Activated naive CD8-positive, alpha-beta T cell treated with anti-CD3 and anti-CD28 coated beads for 36 hours (primary cell): ENCODE measurements around the gene STOM. TPM values are rescaled to one million over a fixed set of nuclear protein-coding genes. Genes with fewer than 3 reads are reported as not detected.
A peak's percentile ranks its signal among the peaks of the same experiment; 100 is the strongest.

ENCODE experiments used
- DNase-seq: peaks from one replicate; pipeline ENCODE4 v3.0.0; 2021
- H3K27ac Mint-ChIP-seq: one replicate; pipeline ENCODE4 v1.8.0; 2022; ENCODE audit warnings: mild to moderate bottlenecking, moderate library complexity, mixed read lengths
- H3K27me3 Mint-ChIP-seq: one replicate; pipeline ENCODE4 v1.8.0; 2022; ENCODE audit warnings: mild to moderate bottlenecking, mixed read lengths
- H3K36me3 Mint-ChIP-seq: one replicate; pipeline ENCODE4 v1.8.0; 2021; ENCODE audit warnings: mild to moderate bottlenecking, mixed read lengths
- H3K4me1 Mint-ChIP-seq: one replicate; pipeline ENCODE4 v1.8.0; 2021; ENCODE audit warnings: mixed read lengths
- H3K4me3 Mint-ChIP-seq: one replicate; pipeline ENCODE4 v1.8.0; 2022; ENCODE audit warnings: mild to moderate bottlenecking, moderate library complexity, mixed read lengths
- H3K9me3 Mint-ChIP-seq: one replicate; pipeline ENCODE4 v1.8.0; 2022; ENCODE audit warnings: mixed read lengths
- total RNA-seq, 2 experiments: library from RNA; stranded (reverse); gene quantifications; one replicate each; pipeline ENCODE4 v1.2.3, GENCODE V29; 2021

The STOM gene
- total RNA-seq, 2 experiments from 2014 or later: 36.0 to 36.3 TPM

DNA sequence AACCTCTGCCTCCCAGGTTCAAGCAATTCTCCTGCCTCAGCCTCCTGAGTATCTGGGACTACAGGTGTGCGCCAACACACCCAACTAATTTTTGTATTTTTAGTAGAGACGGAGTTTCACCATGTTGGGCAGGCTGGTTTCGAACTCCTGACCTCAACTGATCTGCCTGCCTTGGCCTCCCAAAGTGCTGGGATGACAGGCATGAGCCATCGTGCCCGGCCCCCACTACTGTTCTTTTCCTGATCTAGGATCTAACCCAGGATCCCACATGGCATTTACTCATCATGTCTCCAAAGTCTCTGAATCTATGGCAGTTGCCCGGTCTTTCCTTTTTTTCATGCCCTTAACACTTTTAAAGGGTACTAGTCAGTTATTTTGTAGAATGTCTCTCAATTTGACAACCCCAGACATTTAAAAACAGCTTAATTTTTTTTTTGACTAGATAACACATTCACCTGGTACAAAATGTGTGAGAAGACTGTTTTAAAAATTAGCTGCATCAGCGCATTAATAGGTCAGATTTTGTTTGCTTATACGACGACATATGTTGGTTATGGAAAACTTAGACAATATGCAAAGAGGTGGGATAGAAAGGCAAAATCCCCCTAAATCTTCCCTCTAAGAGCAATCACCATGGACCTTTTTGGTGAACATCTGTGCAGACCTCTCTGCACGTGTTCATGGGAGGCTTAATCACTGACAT lies 46.5 kb downstream of the STOM start:
- Mint-ChIP-seq H3K4me3 (no peak overlapping the region), H3K4me1 (peaks cover 8% of the 10 kb centered on the region), H3K9me3 (no peaks in the 10 kb centered on the region), H3K36me3 (no peaks in the 10 kb centered on the region), H3K27me3 (no peaks in the 10 kb centered on the region), H3K27ac (no peak overlapping the region)
- DNase-seq: no peak

DNA sequence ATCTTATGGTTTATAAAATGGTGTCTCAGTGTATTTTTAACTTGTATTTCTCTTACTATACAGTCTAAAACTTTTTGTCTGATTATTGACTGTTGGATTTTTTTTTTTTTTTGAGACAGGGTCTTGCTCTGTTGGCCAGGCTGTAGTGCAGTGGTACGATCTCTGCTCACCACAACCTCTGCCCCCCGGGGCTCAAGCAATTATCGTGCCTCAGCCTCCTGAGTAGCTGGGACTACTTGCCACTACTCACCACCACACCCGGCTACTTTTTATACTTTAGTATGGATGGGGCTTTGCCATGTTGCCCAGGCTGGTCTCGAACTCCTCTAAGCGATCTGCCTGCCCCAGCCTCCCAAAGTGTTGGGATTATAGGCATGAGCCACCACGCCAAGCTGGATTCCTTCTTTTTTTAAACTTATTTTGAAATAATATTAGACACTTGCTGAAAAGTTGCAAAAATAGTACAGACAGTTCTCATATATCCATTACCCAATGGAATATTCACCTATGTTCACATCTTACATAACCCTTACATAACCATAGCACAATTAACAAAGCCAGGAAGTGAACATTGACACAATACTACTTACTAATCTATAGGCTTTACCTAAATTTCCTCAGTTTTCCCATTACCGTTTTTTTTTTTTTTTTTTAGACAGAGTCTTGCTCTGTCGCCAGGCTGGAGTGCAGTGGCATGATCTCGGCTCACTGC lies 47.2 kb downstream of the STOM start:
- Mint-ChIP-seq H3K36me3 (no peaks in the 10 kb centered on the region), H3K27me3 (no peaks in the 10 kb centered on the region), H3K9me3 (no peaks in the 10 kb centered on the region), H3K4me3 (no peak overlapping the region), H3K27ac (no peak overlapping the region), H3K4me1 (peaks cover 8% of the 10 kb centered on the region)
- no peak for DNase-seq

DNA sequence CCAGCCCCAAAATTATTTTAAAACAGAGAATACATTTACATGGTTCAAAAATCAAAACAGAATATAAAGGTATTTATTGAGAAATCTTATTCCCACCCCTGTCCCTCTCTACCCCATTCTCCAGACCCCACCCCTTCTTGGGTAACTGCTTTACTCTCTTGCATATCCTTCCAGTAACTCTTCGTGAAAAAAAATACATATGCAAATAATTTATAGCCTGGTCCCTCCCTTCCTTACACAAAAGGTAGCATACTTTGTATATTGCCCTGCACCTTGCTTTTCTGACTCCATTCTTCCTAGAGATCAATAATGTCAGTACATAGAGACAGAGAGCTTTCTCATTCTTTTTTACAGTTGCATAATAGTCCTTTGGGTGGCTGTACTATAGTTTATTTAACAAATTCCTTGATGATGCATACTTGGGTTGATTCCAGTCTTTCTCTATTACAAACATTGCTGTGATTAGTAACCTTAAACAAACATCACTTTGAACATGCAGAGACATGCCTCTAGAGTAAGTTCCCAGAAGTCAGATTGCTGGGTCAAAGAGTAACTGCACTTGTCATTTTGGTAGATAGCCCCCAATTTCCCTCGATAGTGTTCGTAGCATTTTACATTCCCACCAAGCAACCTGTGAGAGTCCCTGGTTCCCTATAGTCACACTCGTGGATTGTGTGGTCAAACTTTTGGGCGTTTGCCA lies 47.9 kb downstream of the STOM start:
- H3K4me3 Mint-ChIP-seq: no peak overlapping the region
- peaks cover 8% of the 10 kb centered on the region for H3K4me1 Mint-ChIP-seq

DNA sequence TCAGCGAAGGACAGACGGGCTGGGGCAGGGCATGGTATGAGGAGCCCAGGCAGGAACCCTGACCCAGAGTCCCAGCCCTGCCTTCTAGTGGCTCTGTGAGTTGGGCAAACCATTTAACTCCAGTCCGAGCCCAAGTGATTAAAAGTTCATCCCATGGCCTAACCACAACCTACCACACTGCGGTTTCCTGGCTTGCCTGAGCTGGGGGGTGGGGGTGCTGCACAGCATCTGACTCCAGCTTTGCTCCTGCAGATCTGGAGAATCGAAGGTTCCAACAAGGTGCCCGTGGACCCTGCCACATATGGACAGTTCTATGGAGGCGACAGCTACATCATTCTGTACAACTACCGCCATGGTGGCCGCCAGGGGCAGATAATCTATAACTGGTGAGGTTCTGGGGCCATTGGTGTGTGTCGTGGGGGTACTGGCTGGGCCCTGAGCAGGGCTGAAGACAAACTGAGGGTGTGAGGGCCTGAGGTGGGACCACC lies 49.0 kb downstream of the STOM start:
- Mint-ChIP-seq H3K27me3 (no peaks in the 10 kb centered on the region), H3K36me3 (no peaks in the 10 kb centered on the region), H3K4me3 (no peak overlapping the region), H3K9me3 (no peaks in the 10 kb centered on the region), H3K4me1 (peaks cover 8% of the 10 kb centered on the region), H3K27ac (no peak overlapping the region)
- peak; percentile 9 for DNase-seq

More for the DNA sequence above, 47.9 kb downstream of the STOM start:
- DNase-seq: no peak
- no peak overlapping the region for H3K27ac Mint-ChIP-seq
- no peaks in the 10 kb centered on the region for H3K9me3 Mint-ChIP-seq
- no peaks in the 10 kb centered on the region for H3K36me3 Mint-ChIP-seq
- H3K27me3 Mint-ChIP-seq: no peaks in the 10 kb centered on the region

DNA sequence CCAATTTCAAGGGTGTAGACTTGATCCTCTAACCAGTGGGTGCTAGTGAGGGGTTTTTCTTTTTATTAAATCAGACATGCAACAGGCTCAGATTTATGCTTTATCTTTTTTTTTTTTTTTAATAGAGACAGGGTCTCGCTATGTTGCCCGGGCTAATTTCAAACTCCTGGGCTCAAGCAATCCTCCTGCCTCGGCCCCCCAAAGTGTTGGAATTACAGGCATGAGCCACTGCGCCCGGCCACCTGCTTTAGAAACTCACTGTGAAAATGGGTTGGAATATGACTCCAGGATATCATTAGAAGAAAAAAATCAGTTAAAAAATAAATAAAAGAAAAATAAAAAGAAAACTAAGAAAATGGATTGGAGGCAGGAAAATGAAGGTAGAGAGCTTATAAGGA lies 50.7 kb downstream of the STOM start:
- Mint-ChIP-seq H3K4me1 (peaks cover 8% of the 10 kb centered on the region), H3K27me3 (no peaks in the 10 kb centered on the region), H3K4me3 (no peak overlapping the region), H3K36me3 (no peaks in the 10 kb centered on the region), H3K9me3 (no peaks in the 10 kb centered on the region), H3K27ac (no peak overlapping the region)
- DNase-seq: no peak

DNA sequence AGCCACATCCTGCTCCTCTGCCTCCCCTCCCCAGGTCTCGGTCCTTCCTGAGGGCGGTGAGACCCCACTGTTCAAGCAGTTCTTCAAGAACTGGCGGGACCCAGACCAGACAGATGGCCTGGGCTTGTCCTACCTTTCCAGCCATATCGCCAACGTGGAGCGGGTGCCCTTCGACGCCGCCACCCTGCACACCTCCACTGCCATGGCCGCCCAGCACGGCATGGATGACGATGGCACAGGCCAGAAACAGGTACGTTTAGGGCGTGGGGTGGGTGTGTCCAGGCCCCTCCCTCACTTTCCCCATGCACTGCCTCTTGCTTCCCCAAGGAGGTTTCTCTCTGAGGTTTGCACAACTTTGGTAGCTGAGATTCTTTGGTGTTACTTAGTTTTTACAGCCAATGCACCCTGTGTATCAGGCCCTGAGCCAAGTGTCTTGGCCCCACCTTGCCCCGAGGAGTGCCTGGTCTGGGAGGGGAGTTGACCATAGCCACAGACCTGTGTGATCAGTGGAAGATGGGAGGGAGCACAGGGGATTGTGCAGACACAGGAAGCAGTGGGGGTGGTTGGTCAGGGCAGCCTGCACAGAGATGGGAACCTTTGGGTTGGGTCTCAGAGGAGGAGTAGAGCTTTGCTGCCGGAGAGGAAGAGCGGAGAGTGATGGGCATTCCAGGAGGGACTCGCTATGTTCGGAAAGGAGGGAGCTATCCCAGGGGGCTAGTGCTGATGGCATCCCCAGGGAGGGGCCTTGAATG lies 51.2 kb downstream of the STOM start:
- Mint-ChIP-seq H3K4me3 (no peak overlapping the region), H3K27me3 (no peaks in the 10 kb centered on the region), H3K27ac (no peak overlapping the region), H3K36me3 (no peaks in the 10 kb centered on the region), H3K9me3 (no peaks in the 10 kb centered on the region), H3K4me1 (peaks cover 8% of the 10 kb centered on the region)
- DNase-seq: no peak

DNA sequence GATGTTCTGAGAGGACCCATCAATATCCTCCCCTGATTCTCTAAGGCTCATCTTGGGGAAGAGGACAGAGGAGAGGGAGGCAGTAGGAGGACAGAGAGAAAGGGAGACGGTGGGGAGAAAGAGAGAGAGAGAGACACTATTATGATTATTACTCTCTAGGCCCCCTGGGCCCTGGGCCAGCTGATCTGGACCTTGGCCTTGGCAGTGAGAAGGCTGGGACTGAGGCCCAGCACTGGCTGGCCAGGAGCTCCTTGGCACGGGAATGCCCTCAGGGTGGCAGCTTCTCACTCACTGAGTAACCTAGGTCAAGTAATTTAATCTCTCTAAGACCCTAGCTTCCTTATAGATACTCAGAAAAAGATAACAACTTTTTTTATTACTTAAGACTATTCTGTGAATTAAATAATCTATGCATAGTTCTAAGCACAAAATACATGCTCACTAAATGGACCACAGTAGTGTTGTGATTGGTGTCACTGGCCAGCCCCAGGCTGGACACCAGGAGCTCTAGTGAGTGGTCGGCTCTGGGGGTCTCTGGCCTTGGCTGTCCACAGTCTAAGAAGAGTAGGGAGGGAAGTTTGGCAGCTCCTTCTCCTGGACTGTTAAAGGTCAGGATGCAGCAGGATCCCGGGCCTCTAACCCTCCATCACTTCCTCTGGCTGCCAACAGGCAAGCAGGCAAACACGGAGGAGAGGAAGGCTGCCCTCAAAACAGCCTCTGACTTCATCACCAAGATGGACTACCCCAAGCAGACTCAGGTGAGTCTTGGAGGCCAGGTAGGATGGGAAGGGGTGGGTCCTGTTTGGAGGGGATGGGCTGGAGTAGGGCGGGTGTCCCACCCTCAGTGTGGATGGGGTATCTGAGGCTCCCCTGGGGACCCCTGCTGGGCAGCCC lies 52.1 kb downstream of the STOM start:
- no peaks in the 10 kb centered on the region for H3K36me3 Mint-ChIP-seq
- peaks cover 8% of the 10 kb centered on the region for H3K4me1 Mint-ChIP-seq
- H3K27ac Mint-ChIP-seq: no peak overlapping the region
- no peaks in the 10 kb centered on the region for H3K27me3 Mint-ChIP-seq
- DNase-seq: no peak
- no peaks in the 10 kb centered on the region for H3K9me3 Mint-ChIP-seq
- H3K4me3 Mint-ChIP-seq: no peak overlapping the region

DNA sequence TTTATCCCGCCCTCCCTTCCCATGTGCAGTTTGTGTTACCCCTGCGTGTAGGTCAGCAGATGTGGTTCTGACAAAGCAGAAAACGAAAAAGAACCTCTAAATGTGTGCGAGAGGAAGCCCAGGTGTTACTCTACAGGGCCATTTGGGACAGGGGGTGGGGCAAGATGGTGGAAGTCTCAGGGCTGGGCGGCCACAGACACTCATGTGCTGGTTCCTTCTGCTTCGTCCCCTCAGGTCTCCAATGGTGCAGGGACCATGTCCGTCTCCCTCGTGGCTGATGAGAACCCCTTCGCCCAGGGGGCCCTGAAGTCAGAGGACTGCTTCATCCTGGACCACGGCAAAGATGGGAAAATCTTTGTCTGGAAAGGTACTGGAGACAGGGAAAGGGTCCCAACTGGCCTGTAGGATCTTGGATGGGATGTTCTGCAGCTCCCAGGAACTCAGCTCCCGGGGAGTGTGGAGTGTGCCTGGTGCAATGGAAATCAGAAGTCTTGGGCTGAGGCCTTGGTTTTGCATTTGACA lies 53.1 kb downstream of the STOM start:
- H3K9me3 Mint-ChIP-seq: no peaks in the 10 kb centered on the region
- H3K27me3 Mint-ChIP-seq: no peaks in the 10 kb centered on the region
- H3K36me3 Mint-ChIP-seq: no peaks in the 10 kb centered on the region
- no peak overlapping the region for H3K27ac Mint-ChIP-seq
- DNase-seq: no peak
- H3K4me3 Mint-ChIP-seq: no peak overlapping the region
- H3K4me1 Mint-ChIP-seq: peaks cover 6% of the 10 kb centered on the region

DNA sequence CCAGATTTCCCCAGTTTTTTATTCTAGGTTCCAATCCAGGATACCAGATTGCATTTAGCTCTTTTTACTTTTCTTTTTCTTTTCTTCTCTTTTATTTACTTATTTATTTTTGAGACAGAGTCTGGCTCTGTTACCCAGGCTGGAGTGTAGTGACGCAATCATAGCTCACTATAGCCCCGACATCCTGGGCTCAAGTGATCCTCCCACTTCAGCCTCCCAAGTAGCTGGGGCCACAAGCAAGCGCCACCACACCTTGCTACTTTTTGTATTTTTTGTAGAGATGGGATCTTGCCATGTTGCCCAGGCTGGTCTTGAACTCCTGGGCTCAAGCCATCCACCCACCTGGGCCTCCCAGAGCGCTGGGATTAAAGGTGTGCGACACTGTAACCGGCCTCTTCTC lies 53.7 kb downstream of the STOM start:
- Mint-ChIP-seq H3K4me3 (no peak overlapping the region), H3K4me1 (peaks cover 6% of the 10 kb centered on the region), H3K27me3 (no peaks in the 10 kb centered on the region), H3K36me3 (no peaks in the 10 kb centered on the region), H3K27ac (no peak overlapping the region), H3K9me3 (no peaks in the 10 kb centered on the region)
- DNase-seq: no peak

DNA sequence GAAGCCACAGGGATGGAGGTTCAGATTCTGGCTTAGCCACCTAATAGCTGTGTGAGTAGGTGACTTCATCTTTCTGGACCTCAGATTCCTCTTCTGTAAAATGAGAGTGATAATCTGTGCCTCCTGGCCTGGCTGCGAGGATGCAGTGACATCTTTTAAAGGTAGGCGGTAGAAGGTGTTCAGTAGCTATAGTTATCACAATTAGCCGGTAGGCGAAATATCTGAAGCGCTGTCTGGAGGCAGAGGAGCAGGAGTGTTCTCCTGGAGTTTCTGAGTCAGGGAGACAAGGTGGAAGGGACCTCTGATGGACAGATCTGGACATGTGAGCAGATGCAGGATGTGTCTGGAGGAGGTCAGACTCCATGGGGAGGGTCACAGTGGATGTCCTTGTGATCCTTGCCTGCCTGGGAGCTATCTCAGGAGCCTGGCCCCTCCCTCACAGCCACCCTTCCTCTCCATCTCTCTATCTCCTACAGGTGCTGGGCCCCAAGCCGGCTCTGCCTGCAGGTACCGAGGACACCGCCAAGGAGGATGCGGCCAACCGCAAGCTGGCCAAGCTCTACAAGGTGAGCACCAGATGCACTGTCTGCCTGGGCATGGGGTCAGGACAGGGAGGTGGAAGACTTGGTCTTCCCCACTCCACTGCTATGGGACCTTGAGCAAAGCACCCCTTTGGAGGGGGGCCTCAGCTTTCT lies 56.4 kb downstream of the STOM start:
- no peaks in the 10 kb centered on the region for H3K27me3 Mint-ChIP-seq
- no peak for DNase-seq
- no peak overlapping the region for H3K4me3 Mint-ChIP-seq
- H3K9me3 Mint-ChIP-seq: no peaks in the 10 kb centered on the region
- no peaks in the 10 kb centered on the region for H3K4me1 Mint-ChIP-seq
- H3K36me3 Mint-ChIP-seq: no peaks in the 10 kb centered on the region
- H3K27ac Mint-ChIP-seq: no peak overlapping the region

DNA sequence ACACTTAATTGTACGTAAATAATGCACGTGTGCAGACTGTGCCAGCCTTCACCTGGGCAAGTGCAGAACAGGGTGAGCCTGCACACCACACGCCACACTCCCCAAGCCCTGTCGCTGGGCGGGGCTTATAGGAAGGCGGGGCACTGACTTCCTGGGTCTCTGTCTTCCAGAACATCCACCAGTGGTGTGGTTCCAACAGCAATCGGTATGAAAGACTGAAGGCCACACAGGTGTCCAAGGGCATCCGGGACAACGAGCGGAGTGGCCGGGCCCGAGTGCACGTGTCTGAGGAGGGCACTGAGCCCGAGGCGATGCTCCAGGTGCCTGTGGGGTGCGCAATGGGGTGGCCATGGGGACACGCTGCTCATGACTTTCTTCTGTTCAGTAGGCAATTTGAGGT lies 57.9 kb downstream of the STOM start:
- no peaks in the 10 kb centered on the region for H3K36me3 Mint-ChIP-seq
- H3K27me3 Mint-ChIP-seq: no peaks in the 10 kb centered on the region
- H3K27ac Mint-ChIP-seq: no peak overlapping the region

DNA sequence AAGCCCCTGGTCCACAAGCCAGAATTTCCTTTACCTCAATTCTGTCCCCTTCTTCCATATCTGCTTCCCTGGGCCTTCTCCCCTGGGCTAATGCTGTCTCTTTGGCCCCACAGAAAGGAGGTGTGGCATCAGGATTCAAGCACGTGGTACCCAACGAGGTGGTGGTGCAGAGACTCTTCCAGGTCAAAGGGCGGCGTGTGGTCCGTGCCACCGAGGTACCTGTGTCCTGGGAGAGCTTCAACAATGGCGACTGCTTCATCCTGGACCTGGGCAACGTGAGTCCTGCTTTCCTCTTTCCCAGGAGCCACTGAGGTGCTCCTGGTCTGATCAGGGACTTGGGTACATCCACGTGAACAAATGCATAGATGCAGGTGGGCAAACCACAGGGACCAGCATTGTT lies 59.5 kb downstream of the STOM start:
- Mint-ChIP-seq H3K4me1 (no peaks in the 10 kb centered on the region), H3K36me3 (no peaks in the 10 kb centered on the region)
- no peak for DNase-seq

More for the DNA sequence above, 57.9 kb downstream of the STOM start:
- DNase-seq: no peak
- no peaks in the 10 kb centered on the region for H3K4me1 Mint-ChIP-seq
- H3K4me3 Mint-ChIP-seq: no peak overlapping the region
- H3K9me3 Mint-ChIP-seq: no peaks in the 10 kb centered on the region

DNA sequence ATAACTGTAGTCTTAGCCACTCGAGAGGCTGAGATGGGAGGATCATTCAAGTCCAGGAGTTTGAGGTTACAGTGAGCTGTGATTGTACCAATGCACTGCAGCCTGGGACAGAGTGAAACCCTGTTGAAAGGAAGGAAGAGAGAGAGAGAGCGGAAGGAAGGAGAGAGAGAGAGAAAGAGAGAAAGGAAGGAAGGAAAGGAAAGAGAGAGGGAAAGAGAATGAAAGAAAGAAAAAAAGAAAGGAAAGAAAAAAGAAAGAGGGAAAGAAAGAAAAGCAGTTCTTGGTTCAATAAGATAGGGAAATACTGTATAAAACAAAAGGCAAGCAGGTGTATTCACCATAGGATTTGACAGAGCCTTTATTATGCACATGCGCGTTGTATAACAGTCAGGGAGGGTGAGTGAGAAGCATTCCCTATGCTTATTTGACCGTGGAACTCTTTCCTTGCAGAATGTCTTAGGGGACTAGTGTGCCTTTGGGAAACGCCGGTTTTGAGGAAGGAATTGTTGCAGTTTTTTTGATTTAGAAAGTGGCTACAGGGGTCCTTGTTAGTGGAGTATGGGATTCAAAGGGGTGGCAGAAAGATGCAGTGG lies 60.1 kb downstream of the STOM start:
- H3K4me1 Mint-ChIP-seq: no peaks in the 10 kb centered on the region

More for the DNA sequence above, 59.5 kb downstream of the STOM start:
- Mint-ChIP-seq H3K27ac (no peak overlapping the region), H3K9me3 (no peaks in the 10 kb centered on the region), H3K27me3 (no peaks in the 10 kb centered on the region), H3K4me3 (no peak overlapping the region)

More for the DNA sequence above, 60.1 kb downstream of the STOM start:
- H3K9me3 Mint-ChIP-seq: no peaks in the 10 kb centered on the region
- no peak overlapping the region for H3K27ac Mint-ChIP-seq
- DNase-seq: no peak
- H3K4me3 Mint-ChIP-seq: no peak overlapping the region
- H3K27me3 Mint-ChIP-seq: no peaks in the 10 kb centered on the region
- H3K36me3 Mint-ChIP-seq: no peaks in the 10 kb centered on the region
